Sciatic nerve (tissue), 2 donors: ENCODE results near the gene WFS1. TPM values are rescaled to one million over a fixed set of nuclear protein-coding genes. Genes with fewer than 3 reads are reported as not detected.

Source experiments
- ATAC-seq: fragments of 200-7000 bp; cut with Tn5 transposase; one replicate; pipeline ENCODE4 v1.9.1; 2020; ENCODE audit warnings: mild to moderate bottlenecking, moderate library complexity
- DNase-seq: peaks from one replicate; pipeline ENCODE4 v3.0.0-alpha.2; 2020; ENCODE audit warnings: low spot score
- intact Hi-C: fragments of 100-400 bp; cut with DNase I; formaldehyde crosslinking; loops from one replicate; pipeline ENCODE4 v1.14.2; 2022
- total RNA-seq: library from RNA; stranded (reverse); fragmentation: NEBNext Ultra II Directional; extraction: Animal tissue kit (Norgen Biotek cat#: 25700); gene quantifications from one replicate; pipeline ENCODE4 v1.2.1, GENCODE V29; 2021
- donor health status: DM: no; HTN: no; CAD: no.
- donor health status: DM: no; HTN: no; CAD: no.

Gene WFS1
- total RNA-seq, 1 donor from 2014 or later, result 39.2 TPM

DNA sequence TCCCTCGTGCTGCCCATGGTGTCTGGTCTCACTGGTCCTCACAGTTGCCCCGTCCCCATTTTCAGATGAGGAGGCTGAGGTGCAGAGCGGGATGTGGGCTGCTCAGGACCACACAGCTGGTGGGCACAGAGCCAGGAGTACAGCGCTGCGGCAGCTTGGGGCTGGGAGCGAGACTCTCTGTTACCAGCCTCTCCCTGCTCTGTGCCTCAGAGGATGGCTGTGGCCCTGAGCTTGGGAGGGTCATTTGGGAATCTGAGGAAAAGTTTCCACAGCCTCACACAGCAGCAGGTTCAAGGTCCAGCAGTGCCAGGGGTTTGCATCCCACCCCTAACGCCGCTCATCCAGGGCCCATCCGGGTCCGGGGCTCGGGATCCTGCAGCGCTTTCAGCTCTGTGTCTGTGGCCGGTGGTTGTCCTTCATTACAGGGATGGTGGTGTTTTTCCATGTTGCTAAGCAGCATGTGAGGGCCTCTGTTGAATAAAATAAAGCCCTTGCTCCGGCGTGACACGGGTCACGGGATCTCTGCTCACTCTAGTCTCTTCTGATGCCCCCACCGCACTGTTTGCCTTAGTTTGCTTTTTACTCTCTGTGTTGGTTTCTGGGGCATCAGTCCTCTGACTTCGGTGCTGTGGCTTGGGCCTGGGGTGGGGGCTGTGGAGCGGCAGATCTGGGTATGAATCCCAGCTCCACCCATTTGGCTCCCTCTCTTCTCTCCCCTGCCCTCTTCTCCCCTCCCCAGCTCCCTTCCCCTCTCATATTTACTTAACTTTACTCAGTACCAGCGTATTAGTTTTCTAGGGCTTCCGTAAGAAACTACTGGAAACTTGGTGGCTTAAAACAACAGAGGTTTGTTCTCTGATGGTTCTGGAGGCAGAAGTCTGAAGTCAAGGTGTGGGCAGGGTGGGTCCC lies 6.5 kb downstream of the WFS1 start:
- intact Hi-C loops, result no loop called here
- ATAC-seq, result peak; percentile 27
- DNase-seq, result no peak

DNA sequence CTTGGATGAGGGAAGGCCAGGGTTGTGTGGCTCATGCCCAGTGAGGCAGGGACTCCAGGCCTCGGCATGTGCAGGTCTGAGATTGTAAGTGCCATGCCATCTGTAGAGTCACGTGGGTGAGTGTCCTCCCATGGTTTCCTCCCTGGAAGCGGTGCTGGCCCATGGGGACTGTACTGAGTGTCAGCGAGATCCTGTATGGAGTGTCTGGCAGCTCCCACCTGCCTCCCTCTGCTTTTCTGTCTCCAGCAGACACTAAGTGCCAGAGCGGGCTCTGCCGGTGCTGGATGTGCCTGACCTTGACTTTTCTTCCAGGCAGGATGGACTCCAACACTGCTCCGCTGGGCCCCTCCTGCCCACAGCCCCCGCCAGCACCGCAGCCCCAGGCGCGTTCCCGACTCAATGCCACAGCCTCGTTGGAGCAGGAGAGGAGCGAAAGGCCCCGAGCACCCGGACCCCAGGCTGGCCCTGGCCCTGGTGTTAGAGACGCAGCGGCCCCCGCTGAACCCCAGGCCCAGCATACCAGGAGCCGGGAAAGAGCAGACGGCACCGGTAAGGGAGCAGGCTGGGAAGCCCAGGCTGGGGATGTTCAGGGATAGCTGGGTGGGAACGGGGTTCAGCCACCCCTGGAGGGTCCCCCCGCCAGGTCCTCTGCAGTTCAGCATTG lies 7.6 kb downstream of the WFS1 start:
- ATAC-seq, result no peak
- DNase-seq, result no peak
- intact Hi-C loops, result no loop called here

DNA sequence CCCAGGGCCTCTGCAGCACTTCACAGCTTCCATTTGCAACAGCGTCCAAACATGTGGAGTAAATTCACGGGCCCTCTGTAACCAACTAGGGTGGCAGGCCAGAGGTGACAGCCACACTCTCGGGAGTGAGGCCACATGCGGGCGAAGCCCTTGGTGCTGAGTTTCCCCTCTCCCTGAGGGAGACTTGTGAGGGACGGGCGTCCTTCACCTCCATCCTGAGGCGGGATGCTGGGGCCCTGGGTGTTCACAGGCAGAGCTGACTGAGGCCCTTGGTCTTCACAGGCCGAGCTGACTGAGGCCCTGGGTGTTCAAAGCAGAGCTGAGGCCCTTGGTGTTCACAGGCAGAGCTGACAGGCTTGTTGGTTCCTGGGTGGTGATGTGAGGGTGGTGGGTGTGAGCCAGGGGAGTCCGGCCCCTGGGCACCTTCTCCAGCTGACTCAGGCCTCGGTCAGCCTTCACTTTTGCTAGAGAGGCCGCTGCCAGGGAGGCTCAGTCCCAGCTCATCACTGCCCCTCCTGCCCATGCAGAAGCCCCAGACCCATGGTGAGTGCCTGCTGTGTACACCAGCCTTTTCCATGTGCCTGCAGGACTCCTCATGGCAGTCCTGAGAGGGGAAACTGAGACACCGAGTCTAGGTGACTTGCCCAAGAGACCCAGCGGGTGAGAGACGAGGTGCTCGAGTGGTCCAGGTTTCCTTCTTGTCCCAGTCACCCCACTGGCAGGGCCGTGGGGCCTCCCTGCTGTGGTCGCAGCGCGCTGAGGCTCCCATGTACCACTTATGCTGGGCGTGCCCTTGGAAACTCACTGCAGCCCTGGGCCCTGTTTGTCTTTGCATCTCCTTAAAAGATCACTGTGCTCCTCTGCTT lies 8.5 kb downstream of the WFS1 start:
- ATAC-seq (no peak), DNase-seq (no peak)
- intact Hi-C loops, result no loop called here

DNA sequence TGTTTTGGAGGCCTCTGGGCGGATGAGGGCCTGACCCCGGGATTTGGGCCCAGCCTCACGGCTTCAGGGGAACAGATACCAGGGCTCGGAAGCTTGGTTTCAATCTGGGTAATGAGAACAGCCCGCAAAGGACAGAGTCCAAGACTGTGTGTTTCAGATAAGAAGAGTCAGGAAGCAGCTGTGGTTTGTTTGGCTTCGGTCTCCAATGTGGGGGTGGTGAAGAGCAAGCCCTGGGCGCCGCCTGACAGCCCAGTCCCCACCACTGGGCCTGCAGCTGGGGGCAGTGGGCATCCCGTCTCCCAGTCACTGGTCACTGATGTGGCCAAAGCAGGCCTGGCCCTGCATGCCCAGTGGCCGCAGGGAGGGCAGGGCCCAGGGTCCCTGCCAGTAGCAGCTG lies 9.1 kb downstream of the WFS1 start:
- ATAC-seq (peak; percentile 77), DNase-seq (no peak)
- intact Hi-C loops, result no loop called here

DNA sequence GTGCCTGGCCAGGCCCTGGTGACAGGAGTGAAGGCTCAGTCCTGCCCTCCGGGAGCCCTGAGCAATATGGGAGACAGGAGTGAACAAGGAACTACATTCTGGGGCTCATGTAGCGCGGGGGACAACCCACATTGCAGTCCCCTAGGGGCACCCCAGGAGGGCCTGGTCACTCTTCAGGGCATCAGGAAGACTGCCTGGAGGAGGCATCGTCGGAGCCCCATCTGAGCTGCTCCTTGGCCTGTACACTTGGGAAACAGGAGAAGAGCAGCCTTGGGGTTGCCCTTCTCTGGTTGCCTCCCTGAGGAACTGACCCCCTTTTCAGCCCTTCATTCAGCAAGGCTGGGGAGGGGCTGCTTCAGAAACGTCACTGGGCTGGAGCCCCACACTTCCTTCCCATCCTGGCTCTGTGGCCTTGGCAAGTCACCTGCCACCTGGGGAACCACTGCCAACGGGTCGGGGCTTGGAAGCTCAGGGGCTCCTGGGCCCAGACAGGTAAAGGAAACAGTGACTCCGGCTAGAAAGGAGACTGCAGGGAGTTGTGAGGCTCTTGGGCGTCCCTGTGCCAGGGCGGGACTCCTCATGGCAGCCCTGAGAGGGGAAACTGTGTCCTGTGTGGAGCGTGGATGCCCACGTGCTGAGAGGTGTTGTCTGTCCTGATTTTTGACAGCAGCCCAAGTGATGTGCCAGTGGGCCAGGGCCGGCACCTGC lies 10.1 kb downstream of the WFS1 start:
- intact Hi-C loops, result no loop called here
- DNase-seq (no peak), ATAC-seq (no peak)

DNA sequence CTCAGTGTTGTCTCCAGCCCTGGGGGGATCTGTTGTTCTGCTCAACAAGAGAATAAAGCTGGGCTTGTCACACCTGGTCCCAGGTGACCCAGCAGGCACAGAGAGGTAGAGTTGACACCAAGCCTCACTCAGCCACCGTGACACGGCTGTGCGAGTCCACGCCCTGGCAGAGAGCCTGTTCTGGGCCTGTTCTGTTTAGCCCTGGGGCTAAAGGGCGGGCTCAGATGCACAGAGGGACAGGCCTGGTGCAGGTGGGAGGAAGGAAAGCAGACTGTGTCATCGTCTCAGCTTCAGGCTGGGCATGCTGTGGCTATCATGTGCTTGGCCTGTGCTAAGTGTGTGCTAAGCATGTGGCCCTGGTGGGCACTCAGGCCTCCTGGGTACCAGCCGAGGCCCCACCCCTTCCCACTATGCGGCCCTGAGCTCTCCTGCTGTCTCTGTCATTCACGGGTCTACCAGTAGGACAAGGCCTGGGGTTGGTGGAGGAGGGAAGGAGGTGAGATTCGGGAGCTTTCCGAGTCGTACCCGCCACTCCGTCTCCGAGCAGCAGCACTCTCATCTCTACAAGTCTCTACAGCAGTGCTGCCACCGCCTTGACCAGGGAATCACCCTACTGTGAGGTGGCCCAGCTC lies 10.8 kb downstream of the WFS1 start:
- intact Hi-C loops, result no loop called here
- DNase-seq (no peak), ATAC-seq (no peak)

DNA sequence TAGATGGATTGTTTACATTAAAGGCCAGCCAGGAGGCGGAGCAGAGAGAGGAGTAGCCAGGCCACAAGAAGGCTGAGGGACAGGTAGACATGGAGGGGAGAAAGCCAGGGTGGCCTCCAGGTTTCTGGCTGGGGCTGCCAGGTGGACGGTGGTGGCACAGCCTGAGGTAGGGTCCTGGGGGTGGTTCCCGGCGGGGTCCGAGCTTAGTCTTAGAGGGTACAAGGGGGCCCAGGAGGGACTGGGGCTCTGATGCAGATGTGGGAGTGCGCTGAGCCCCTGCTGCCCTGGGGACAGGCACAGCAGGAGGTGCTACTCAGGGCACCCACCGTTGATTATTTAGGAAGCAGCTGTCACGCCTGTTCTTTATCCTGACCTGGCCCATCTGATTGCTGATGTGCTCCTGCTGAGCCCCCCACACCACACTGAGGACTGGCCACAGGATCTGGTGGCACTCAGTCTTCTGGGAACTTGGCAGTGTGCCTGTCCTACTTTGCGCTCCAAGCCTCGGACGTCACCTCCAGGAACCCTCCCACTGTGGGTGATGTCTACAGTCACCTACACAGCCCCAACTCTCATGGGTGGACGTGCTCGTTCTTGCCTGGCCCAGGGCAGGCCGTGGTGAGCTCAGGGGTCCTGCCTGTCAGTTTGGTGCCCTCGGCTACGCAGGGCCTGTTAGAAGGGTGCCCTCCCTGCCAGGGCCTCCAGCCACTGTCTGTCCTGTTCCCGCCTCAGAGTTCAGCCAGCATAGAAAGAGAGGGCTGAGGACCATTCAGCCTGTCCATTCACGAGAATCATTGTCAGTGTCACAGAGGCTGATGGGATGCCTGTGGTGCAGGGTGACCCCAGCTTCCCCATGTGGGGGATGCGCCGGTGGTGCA lies 12.0 kb downstream of the WFS1 start:
- DNase-seq (no peak), ATAC-seq (peak; percentile 23)
- intact Hi-C loops, result no loop called here

DNA sequence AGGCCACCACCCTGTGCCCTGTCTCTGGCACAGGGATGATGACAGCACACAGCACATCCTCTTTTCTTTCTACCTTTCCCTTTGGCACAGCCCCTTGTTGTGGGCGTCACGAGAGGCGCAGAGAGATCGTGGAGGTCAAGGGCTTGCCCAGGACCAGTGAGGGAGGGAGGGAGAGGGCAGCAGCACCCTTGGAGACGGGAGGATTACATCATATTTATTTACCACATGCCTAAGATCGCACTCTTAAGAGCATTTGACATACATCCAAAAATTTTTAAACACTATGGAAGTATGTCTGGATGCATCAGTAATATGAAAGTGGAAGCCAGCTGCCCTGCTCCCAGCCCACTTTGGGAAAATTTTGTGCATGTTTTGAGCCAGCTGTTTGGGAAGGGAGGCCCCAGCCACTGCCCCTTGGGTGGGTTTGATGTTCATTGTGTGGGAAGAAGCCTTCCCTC lies 12.7 kb downstream of the WFS1 start:
- intact Hi-C loops, result no loop called here
- ATAC-seq (no peak), DNase-seq (no peak)

DNA sequence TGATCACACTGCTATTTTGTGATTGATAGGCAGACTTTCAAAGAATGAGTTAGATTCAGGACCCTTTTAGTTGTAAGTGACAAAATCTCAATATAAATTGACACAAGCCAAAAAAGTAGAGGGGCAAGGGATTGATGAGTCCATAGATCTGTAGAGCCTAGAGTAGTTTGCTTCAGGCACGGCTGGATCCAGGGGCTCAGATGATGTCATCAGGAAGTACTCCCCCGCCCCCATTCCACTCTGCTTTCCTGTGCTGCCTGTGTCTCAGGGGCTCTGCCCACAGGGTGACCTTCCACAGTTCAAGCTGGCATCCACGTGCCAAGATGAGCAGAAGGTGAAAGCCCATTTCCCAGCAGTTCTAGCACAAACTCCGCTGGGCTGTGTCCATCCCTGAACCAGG lies 13.6 kb downstream of the WFS1 start:
- ATAC-seq (no peak), DNase-seq (no peak)
- intact Hi-C loops, result no loop called here

DNA sequence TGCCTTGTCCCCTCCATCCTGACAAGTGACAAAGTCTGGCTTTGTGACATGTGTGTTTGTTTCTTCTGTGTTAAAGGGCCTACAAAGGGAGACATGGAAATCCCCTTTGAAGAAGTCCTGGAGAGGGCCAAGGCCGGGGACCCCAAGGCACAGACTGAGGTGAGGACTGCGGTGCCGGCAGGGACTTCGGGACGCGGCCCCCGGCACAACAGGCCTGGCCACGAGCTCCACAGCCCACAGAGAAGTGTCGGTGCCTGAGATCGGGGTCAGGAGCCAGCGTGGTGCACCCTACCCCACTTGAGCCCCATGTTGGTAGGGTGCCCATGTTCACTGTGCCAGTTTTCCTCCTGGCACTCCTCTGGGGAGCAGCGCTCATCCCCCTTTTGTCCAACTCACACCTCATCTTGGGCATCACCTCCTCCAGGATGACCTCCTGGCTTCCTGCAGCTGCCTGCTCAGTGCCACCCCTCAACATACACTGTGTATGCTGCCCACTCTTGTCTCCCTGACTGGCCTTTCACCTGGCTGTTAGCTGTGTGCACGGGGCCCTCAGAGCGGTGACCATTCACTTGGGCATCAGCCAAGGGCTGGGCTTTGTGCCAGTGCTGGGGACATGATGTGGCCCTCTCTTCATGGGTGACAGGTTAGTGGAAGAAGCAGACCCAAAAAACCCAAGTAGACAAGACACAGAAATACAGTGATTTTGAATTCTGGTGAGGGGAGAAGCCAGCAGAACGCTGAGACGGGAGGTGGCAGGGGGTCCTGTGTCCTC lies 17.6 kb downstream of the WFS1 start:
- DNase-seq, result no peak
- no peak for ATAC-seq
- intact Hi-C loops, result no loop called here

DNA sequence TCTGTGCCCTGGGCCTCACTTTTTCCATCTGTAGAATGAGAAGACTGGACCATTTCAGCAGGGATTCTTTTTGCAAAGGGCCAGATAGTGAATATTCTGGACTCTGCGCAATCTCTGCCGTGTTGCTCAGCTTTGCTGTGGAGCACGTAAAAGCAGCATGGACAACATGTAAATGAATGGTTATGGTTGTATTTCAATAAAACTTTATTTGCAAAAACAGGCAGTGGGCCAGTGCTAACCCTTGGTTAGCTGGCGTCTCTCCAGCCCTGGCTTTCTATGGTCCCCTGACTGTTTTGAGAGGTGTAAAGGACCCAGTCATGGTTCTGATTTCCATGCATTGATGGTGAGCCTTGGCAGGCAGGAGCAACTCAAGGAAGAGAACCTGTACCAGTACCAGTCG lies 18.7 kb downstream of the WFS1 start:
- no peak for ATAC-seq
- intact Hi-C loops, result no loop called here
- DNase-seq, result no peak

DNA sequence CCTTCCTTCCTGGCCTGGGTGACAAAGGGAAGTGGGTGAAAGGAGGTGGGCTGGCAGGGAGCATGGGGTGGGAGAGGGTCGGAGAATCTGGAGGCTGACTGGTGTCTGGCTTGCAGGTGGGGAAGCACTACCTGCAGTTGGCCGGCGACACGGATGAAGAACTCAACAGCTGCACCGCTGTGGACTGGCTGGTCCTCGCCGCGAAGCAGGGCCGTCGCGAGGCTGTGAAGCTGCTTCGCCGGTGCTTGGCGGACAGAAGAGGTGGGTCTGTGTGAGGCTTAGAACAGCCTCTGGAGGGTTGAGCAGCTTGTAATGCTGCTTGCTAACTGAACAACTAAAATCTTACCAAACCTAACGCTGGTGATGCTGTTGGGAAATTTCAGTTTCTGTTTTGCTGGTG lies 19.2 kb downstream of the WFS1 start:
- intact Hi-C loops, result no loop called here
- DNase-seq, result no peak
- ATAC-seq, result no peak

DNA sequence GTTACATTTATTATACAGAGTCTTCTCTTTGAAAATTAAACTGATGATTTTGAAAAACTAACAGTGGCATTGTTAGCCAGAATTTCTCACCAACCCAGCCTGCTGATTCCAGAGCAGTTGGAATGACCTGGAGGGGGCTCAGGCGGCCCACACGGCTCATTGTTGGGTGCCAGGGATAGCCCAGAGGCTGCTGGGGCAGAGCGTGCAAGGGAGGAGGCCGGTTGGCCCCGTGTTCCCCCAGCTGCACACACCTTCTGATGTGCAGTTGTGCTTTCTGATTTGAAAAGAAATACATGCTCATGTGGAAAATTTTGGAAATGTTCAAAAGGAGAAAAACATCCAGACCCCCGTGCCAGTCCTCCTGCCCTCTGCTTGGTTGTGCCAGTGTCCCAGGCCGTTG lies 20.6 kb downstream of the WFS1 start:
- ATAC-seq, result no peak
- no peak for DNase-seq
- intact Hi-C loops, result no loop called here

DNA sequence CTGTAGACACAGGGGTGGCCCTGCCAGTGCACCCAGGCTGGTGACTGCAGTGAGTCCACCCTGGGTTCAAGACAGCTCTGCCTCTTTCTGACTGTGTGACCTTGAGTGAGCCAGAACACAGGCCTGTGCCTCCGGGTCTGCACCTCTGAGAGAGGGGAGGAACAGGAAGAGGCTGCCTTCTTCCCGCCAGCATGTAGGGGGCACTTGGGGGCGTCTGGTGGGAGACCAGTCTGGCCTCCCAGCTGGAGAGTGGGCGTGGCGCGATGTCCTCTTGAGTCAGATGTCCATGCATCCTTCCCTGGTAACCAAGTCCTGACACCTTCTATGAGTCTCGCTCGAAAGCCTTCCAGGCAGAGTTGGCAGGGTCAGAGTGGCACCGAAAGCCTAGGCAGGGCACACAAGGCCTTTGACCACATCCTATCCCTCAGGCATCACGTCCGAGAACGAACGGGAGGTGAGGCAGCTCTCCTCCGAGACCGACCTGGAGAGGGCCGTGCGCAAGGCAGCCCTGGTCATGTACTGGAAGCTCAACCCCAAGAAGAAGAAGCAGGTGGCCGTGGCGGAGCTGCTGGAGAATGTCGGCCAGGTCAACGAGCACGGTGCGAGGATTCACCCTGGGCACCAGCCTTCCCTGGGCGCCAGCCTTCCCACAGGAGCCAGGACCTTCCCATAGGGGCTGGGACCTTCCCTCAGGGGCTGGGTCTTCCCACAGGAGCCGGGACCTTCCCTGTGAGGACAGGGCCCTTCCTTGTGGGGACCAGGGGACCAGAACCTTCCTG lies 21.3 kb downstream of the WFS1 start:
- ATAC-seq, result no peak
- DNase-seq, result no peak
- intact Hi-C loops, result no loop called here

DNA sequence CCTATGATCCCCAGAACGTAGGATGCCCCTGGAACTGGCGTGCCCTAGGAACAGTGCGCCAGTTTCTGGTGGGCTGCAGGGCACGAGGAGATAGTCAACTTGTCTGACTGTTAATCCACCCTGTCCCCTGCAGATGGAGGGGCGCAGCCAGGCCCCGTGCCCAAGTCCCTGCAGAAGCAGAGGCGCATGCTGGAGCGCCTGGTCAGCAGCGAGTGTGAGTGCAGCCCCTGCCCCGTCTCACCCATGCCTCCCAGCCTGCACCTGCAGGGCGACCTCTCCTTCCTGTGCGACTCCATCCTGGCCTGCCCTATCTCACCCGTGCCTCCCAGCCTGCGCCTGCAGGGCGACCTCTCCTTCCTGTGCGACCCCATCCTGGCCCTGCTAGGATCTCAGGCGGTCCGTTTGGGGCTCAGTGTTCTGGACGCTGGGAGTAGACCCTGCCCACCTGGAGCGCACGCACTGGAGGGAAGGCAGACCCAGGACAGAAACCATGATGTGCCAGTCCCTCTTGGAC lies 22.2 kb downstream of the WFS1 start:
- ATAC-seq (no peak), DNase-seq (no peak)
- intact Hi-C loops, result no loop called here
